IMR-90 (cell line): Measurements from ENCODE around the gene RADIL. TPM values are rescaled to one million over a fixed set of nuclear protein-coding genes. Genes with fewer than 3 reads are reported as not detected.
A peak's percentile ranks its signal among the peaks of the same experiment; 100 is the strongest.

Experiments
- ATAC-seq: fragments of 200-7000 bp; cut with Tn5 transposase; 2 replicates; pipeline ENCODE4 v1.9.1; 2020; ENCODE audit warnings: low read depth, mild to moderate bottlenecking, moderate library complexity
- BruUV-seq: library from RNA; stranded (reverse); fragments of 400-500 nt; replicated peaks from 2 replicates; lab custom pipeline; 2021; lab: Mats Ljungman, UMichigan
- CTCF ChIA-PET: fragments of 300-600 bp; formaldehyde crosslinking; extraction: SDS; loops from one replicate; lab custom pipeline; 2021; ENCODE audit warnings: antibody characterized with exemption; lab: Yijun Ruan, JAX
- POLR2A ChIA-PET: fragments of 300-600 bp; sonication (Branson Sonifier 250); formaldehyde crosslinking; loops from one replicate; lab custom pipeline; 2022; ENCODE audit warnings: antibody characterized with exemption; ENCODE audit not compliant: unreplicated experiment; lab: Charles Lee
- DNase-seq: peaks from one replicate; pipeline ENCODE4 v3.0.0; 2013
- H2AFZ ChIP-seq: replicated peaks from 2 replicates; pipeline ENCODE3; 2013; ENCODE audit warnings: low read length, mild to moderate bottlenecking; ENCODE audit not compliant: poor library complexity
- H2AK5ac ChIP-seq: 2 replicates; pipeline ENCODE4 v1.6.1; 2013; ENCODE audit warnings: low read depth, low read length, inconsistent platforms
- H2AK9ac ChIP-seq: replicated peaks from 2 replicates; pipeline ENCODE3; 2013; ENCODE audit warnings: mild to moderate bottlenecking, low read depth, low read length, moderate library complexity; ENCODE audit not compliant: poor library complexity
- H2BK120ac ChIP-seq: 2 replicates; pipeline ENCODE4 v1.6.1; 2013; ENCODE audit warnings: low read depth, low read length, inconsistent platforms
- H2BK15ac ChIP-seq: 3 replicates; pipeline ENCODE4 v1.6.1; 2013; ENCODE audit warnings: low read depth, low read length, inconsistent platforms
- H2BK20ac ChIP-seq: 2 replicates; pipeline ENCODE4 v1.6.1; 2013; ENCODE audit warnings: low read depth, mild to moderate bottlenecking, inconsistent platforms, low read length, moderate library complexity
- H2BK5ac ChIP-seq: 2 replicates; pipeline ENCODE4 v1.6.1; 2013; ENCODE audit warnings: mild to moderate bottlenecking, low read depth, low read length, inconsistent platforms; ENCODE audit not compliant: poor library complexity, severe bottlenecking
- H3K14ac ChIP-seq: replicated peaks from 2 replicates; pipeline ENCODE4 v1.6.1; 2013; ENCODE audit warnings: low read depth, low read length, inconsistent platforms
- H3K18ac ChIP-seq: 2 replicates; pipeline ENCODE4 v1.6.1; 2013; ENCODE audit warnings: low read depth, low read length, control low read depth
- H3K23ac ChIP-seq: 2 replicates; pipeline ENCODE4 v1.6.1; 2013; ENCODE audit warnings: low read depth, low read length, inconsistent platforms
- H3K27ac ChIP-seq: 2 replicates; pipeline ENCODE4 v1.5.1; 2013; ENCODE audit warnings: mild to moderate bottlenecking, control low read depth, low read length; ENCODE audit not compliant: insufficient read depth
- H3K27me3 ChIP-seq: 2 replicates; pipeline ENCODE4 v1.6.1; 2013; ENCODE audit warnings: low read length; ENCODE audit not compliant: control insufficient read depth, insufficient read depth
- H3K36me3 ChIP-seq: 2 replicates; pipeline ENCODE4 v1.6.1; 2013; ENCODE audit warnings: low read length, mixed read lengths; ENCODE audit not compliant: control insufficient read depth, insufficient read depth
- H3K4ac ChIP-seq: 2 replicates; pipeline ENCODE4 v1.6.1; 2013; ENCODE audit warnings: low read depth, low read length, inconsistent platforms
- H3K4me1 ChIP-seq: 2 replicates; pipeline ENCODE4 v1.6.1; 2013; ENCODE audit warnings: low read length, mixed read lengths; ENCODE audit not compliant: control insufficient read depth, insufficient read depth
- H3K4me2 ChIP-seq: 2 replicates; pipeline ENCODE4 v1.6.1; 2013; ENCODE audit warnings: low read depth, mild to moderate bottlenecking, control low read depth, low read length, moderate library complexity
- H3K4me3 ChIP-seq: 2 replicates; pipeline ENCODE4 v1.5.1; 2013; ENCODE audit warnings: low read depth, mild to moderate bottlenecking, control low read depth, low read length, moderate library complexity; ENCODE audit not compliant: insufficient read depth
- H3K56ac ChIP-seq: 2 replicates; pipeline ENCODE4 v1.6.1; 2013; ENCODE audit warnings: low read length, inconsistent platforms; ENCODE audit not compliant: insufficient read depth; ENCODE audit errors: extremely low read depth
- H3K79me1 ChIP-seq, 2 experiments: 2 replicates each; pipeline ENCODE4 v1.6.1; 2013; ENCODE audit warnings: low read length in 2 of 2, inconsistent platforms in 1 of 2, low read depth in 1 of 2
- H3K9ac ChIP-seq: 2 replicates; pipeline ENCODE4 v1.6.1; 2013; ENCODE audit warnings: low read depth, low read length, control low read depth
- H3K9me1 ChIP-seq: 2 replicates; pipeline ENCODE4 v1.6.1; 2013; ENCODE audit warnings: low read length, inconsistent platforms; ENCODE audit not compliant: insufficient read depth
- H3K9me3 ChIP-seq: 2 replicates; pipeline ENCODE4 v1.6.1; 2013; ENCODE audit warnings: low read length; ENCODE audit not compliant: control insufficient read depth, insufficient read depth
- H4K20me1 ChIP-seq: 2 replicates; pipeline ENCODE4 v1.6.1; 2013; ENCODE audit warnings: low read length, inconsistent platforms; ENCODE audit not compliant: insufficient read depth
- H4K5ac ChIP-seq: 2 replicates; pipeline ENCODE4 v1.6.1; 2013; ENCODE audit warnings: mild to moderate bottlenecking, low read depth, low read length, control low read depth
- H4K8ac ChIP-seq, 2 experiments: 2 replicates each; pipeline ENCODE4 v1.6.1; 2013; ENCODE audit warnings: low read depth in 2 of 2, low read length in 2 of 2, control low read depth in 1 of 2, inconsistent platforms in 1 of 2
- H4K91ac ChIP-seq: 2 replicates; pipeline ENCODE4 v1.6.1; 2013; ENCODE audit warnings: low read depth, low read length, inconsistent platforms; ENCODE audit not compliant: insufficient read depth
- CEBPB ChIP-seq: IDR thresholded peaks from 2 replicates; pipeline ENCODE4 v1.6.1; 2012; ENCODE audit warnings: low read depth, low read length, improper control_type of control experiment
- NFE2L2 ChIP-seq: fragments of 150-350 bp; IDR thresholded peaks from 2 replicates; pipeline ENCODE4 v1.6.1; 2016; ENCODE audit warnings: low read depth, mild to moderate bottlenecking, low read length
- WGBS, 2 experiments: methylation state at CpG; one replicate each; pipeline versions ENCODE4 v1.1.5 to v1.1.7; 2013; ENCODE audit warnings: missing lambda C conversion rate in 2 of 2; ENCODE audit not compliant: insufficient read length in 1 of 2; ENCODE audit errors: extremely low coverage in 2 of 2; 5-methylcytosine and 5-hydroxymethylcytosine counted together
- dilution Hi-C: fragments of 300-500 bp; cut with HindIII; formaldehyde crosslinking; loops from one replicate; pipeline ENCODE4 v1.14.3; 2018; ENCODE audit warnings: low sequenced_read_pairs; ENCODE audit not compliant: unreplicated experiment
- in situ Hi-C: fragments of 300-500 bp; cut with MboI; formaldehyde crosslinking; loops from 3 replicates; pipeline ENCODE4 v1.14.3; 2019; ENCODE audit warnings: low sequenced_read_pairs, inconsistent platforms, mixed read lengths
- intact Hi-C: fragments of 100-400 bp; cut with micrococcal nuclease; formaldehyde crosslinking; loops from 2 replicates; pipeline ENCODE4 v1.10.0; 2022
- polyA plus RNA-seq, 3 experiments: library from polyadenylated mRNA; depleted of rRNA; stranded (reverse); fragments of >200 nt; gene quantifications; 2 replicates each; pipeline ENCODE4 v1.2.3, GENCODE V29; 2012; ENCODE audit warnings: low replicate concordance in 1 of 3
- total RNA-seq: library from RNA; depleted of rRNA; stranded (reverse); fragments of >200 nt; gene quantifications from 2 replicates; pipeline ENCODE4 v1.2.3, GENCODE V29; 2012

RADIL gene
- total and polyA plus RNA-seq, 2 of the 4 experiments (the other 2 are of a cell fraction): 0.18 to 0.48 TPM

DNA sequence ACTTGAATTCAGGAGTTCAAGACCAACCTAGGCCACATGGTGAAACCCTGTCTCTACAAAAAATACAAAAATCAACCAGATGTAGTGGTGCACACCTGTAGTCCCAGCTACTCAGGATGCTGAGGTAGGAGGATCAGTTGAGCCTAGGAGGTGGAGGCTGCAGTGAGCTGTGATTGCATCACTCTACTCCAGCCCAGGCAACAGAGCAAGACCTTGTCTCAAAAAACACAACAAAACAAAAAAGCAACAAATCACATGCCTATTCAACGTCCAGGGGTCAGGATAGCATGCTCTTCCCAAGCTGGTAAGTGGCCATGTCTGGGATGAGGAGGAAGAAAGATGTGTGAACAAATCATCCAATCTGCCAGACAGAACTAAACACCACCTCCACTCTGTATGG, 6.2 kb upstream of the RADIL start:
- ATAC-seq: no peak
- Histone ChIP-seq H3K27ac (no peak overlapping the region), H3K56ac (no peak overlapping the region), H3K79me1 (no peaks in the 10 kb centered on the region), H2AK5ac (no peak overlapping the region), H3K36me3 (no peaks in the 10 kb centered on the region), H2BK15ac (no peak overlapping the region), H2AK9ac (no peak overlapping the region), H3K4me1 (no peaks in the 10 kb centered on the region), H4K91ac (no peak overlapping the region), H3K14ac (no peak overlapping the region), H3K27me3 (no peaks in the 10 kb centered on the region), H3K4ac (no peak overlapping the region), H3K18ac (no peak overlapping the region), H3K9me3 (peaks cover 5% of the 10 kb centered on the region; the same call in 1 of the 2 replicates), H2BK20ac (no peak overlapping the region), H4K20me1 (no peaks in the 10 kb centered on the region), H3K4me2 (no peak overlapping the region), H4K8ac (no peak overlapping the region), H3K9ac (no peak overlapping the region), H3K9me1 (no peaks in the 10 kb centered on the region), H2AFZ (no peak overlapping the region), H3K4me3 (no peak overlapping the region), H2BK5ac (no peak overlapping the region), H3K23ac (no peak overlapping the region), H2BK120ac (no peak overlapping the region), H4K5ac (no peak overlapping the region)
- ChIA-PET CTCF (no interaction called here), POLR2A (no interaction called here)
- intact Hi-C loops (no loop called here), in situ Hi-C loops (no loop called here), dilution Hi-C loops (no loop called here)
- no TSS peak for BruUV-seq
- no peak for DNase-seq
- WGBS, 2 experiments: no CpG with 5 or more reads among the region's 1 CpG
- TF ChIP-seq NFE2L2: no peak
- TF ChIP-seq CEBPB: 0 out of 2 replicates have a peak, but pooled peaks have one; percentile 18
